Breast epithelium (tissue), 4 donors: Measurements from ENCODE around the gene SYAP1. TPM values are rescaled to one million over a fixed set of nuclear protein-coding genes. Genes with fewer than 3 reads are reported as not detected.
A peak's percentile ranks its signal among the peaks of the same experiment; 100 is the strongest.

Source experiments
- DNase-seq, 2 donors: peaks; one replicate each; pipeline ENCODE4 v3.0.0-alpha.2; 2019; ENCODE audit warnings: low spot score in 2 of 2
- H3K27ac ChIP-seq, 2 donors: fragments of 200-600 bp; sonication (generic) in 1 of 2; one replicate each; pipeline ENCODE4 v1.5.1; 2016 to 2019; ENCODE audit warnings: mild to moderate bottlenecking in 1 of 2
- H3K27me3 ChIP-seq, 2 donors: fragments of 200-600 bp; sonication (generic) in 1 of 2; one replicate each; pipeline versions ENCODE4 v1.5.1 to v1.6.0; 2017 to 2019; ENCODE audit warnings: control low read depth in 1 of 2, mild to moderate bottlenecking in 1 of 2
- H3K36me3 ChIP-seq: fragments of 200-600 bp; one replicate; pipeline ENCODE4 v1.5.1; 2019
- H3K4me1 ChIP-seq, 2 donors: fragments of 200-600 bp; sonication (generic); one replicate each; pipeline ENCODE4 v1.5.1; 2016 to 2019; ENCODE audit warnings: control low read depth in 1 of 2
- H3K4me3 ChIP-seq, 3 donors: fragments of 200-600 bp; sonication (generic); 1 replicate in 2 of 3; 2 replicates in 1 of 3; pipeline ENCODE4 v1.5.1; 2016 to 2019; ENCODE audit warnings: mild to moderate bottlenecking in 3 of 3, moderate library complexity in 2 of 3
- H3K9me3 ChIP-seq, 2 donors: fragments of 200-600 bp; sonication (generic) in 1 of 2; one replicate each; pipeline ENCODE4 v1.5.1; 2016 to 2019; ENCODE audit warnings: control low read depth in 1 of 2
- CTCF ChIP-seq, 3 donors: fragments of 450-650 bp; IDR thresholded peaks; one replicate each; pipeline ENCODE4 v1.5.1; 2016 to 2017; ENCODE audit warnings: antibody characterized with exemption in 3 of 3, mild to moderate bottlenecking in 3 of 3, moderate library complexity in 3 of 3
- POLR2A ChIP-seq: fragments of 450-650 bp; IDR thresholded peaks from one replicate; pipeline ENCODE4 v1.6.1; 2016; ENCODE audit warnings: antibody characterized with exemption, mild to moderate bottlenecking, moderate library complexity
- POLR2AphosphoS5 ChIP-seq, 3 donors: sonication (generic); formaldehyde crosslinking; IDR thresholded peaks; one replicate each; pipeline ENCODE4 v1.6.1; 2017; ENCODE audit warnings: antibody characterized with exemption in 3 of 3
- intact Hi-C: fragments of 100-400 bp; cut with DNase I; formaldehyde crosslinking; loops from one replicate; pipeline ENCODE4 v1.15.1; 2023; ENCODE audit warnings: low total_unique reads
- total RNA-seq, 3 donors: library from RNA; depleted of rRNA; stranded (reverse); fragments of >200 nt; gene quantifications; one replicate each; pipeline ENCODE4 v1.1.0, GENCODE V29; 2016

Gene SYAP1
- 10 to 100 TPM; 17.4 to 30.4 (median 26.2) TPM for total RNA-seq

- TF ChIP-seq POLR2A: peak; percentile 79
- no peak for TF ChIP-seq CTCF (IDR thresholded peaks at IDR 0.05)
- peak; percentile 82 to 97 (median 82) for TF ChIP-seq POLR2AphosphoS5 (IDR thresholded peaks at IDR 0.05)
- DNase-seq: peak; percentile 93 to 97
- H3K27ac ChIP-seq: peak within 1 kb of the TSS; percentile 92 to 98
- H3K9me3 ChIP-seq: no peaks in the 10 kb centered on the region
- no peaks in the 10 kb centered on the region for H3K4me1 ChIP-seq
- H3K4me3 ChIP-seq: peak within 1 kb of the TSS; percentile 64 to 99 (median 71)
- intact Hi-C loops: no loop called here
- H3K36me3 ChIP-seq: no peaks in the 10 kb centered on the region
- no peaks in the 10 kb centered on the region for H3K27me3 ChIP-seq
Observed at GRCh38 chrX:16719334-16720084, at the start of gene SYAP1. SYAP1 (plus strand) TSS chrX:16719612; CDS start chrX:16719725, 113 bp downstream.

- TF ChIP-seq CTCF (IDR thresholded peaks at IDR 0.05) (peak in 1 of 3 donors; percentile 22), POLR2A (no peak), POLR2AphosphoS5 (IDR thresholded peaks at IDR 0.05) (no peak)
- Histone ChIP-seq H3K36me3 (no peaks in the 10 kb centered on the region), H3K27me3 (peaks cover 0 to 13% of the 10 kb centered on the region in 2 donors), H3K4me1 (no peaks in the 10 kb centered on the region), H3K27ac (no peak overlapping the region), H3K4me3 (no peak overlapping the region), H3K9me3 (no peaks in the 10 kb centered on the region)
- DNase-seq: no peak
- intact Hi-C loops: no loop called here
Observed at GRCh38 chrX:16671005-16671404, 48.4 kb upstream of the SYAP1 start.

- peaks cover 0 to 9% of the 10 kb centered on the region in 2 donors for H3K27me3 ChIP-seq
- intact Hi-C loops: no loop called here
- no peak for TF ChIP-seq POLR2A
- no peak for TF ChIP-seq CTCF (IDR thresholded peaks at IDR 0.05)
- no peak for TF ChIP-seq POLR2AphosphoS5 (IDR thresholded peaks at IDR 0.05)
- H3K4me1 ChIP-seq: no peaks in the 10 kb centered on the region
- H3K36me3 ChIP-seq: no peaks in the 10 kb centered on the region
- no peak overlapping the region for H3K4me3 ChIP-seq
- H3K27ac ChIP-seq: no peak overlapping the region
- H3K9me3 ChIP-seq: no peaks in the 10 kb centered on the region
- no peak for DNase-seq
Observed at GRCh38 chrX:16678689-16679088, 40.7 kb upstream of the SYAP1 start.

- Histone ChIP-seq H3K9me3 (no peaks in the 10 kb centered on the region), H3K27me3 (peaks cover 0 to 25% of the 10 kb centered on the region in 2 donors), H3K4me1 (no peaks in the 10 kb centered on the region), H3K4me3 (no peak overlapping the region), H3K27ac (no peak overlapping the region), H3K36me3 (no peaks in the 10 kb centered on the region)
- DNase-seq: no peak
- intact Hi-C loops: no loop called here
- TF ChIP-seq CTCF (IDR thresholded peaks at IDR 0.05) (no peak), POLR2AphosphoS5 (IDR thresholded peaks at IDR 0.05) (no peak), POLR2A (no peak)
Observed at GRCh38 chrX:16683007-16683664, 36.3 kb upstream of the SYAP1 start.

- Histone ChIP-seq H3K9me3 (no peaks in the 10 kb centered on the region), H3K36me3 (no peaks in the 10 kb centered on the region), H3K4me1 (no peaks in the 10 kb centered on the region), H3K4me3 (no peak overlapping the region), H3K27me3 (peaks cover 0 to 24% of the 10 kb centered on the region in 2 donors), H3K27ac (no peak overlapping the region)
- intact Hi-C loops: no loop called here
- DNase-seq: no peak
- TF ChIP-seq POLR2AphosphoS5 (IDR thresholded peaks at IDR 0.05): no peak
- TF ChIP-seq POLR2A: no peak
- TF ChIP-seq CTCF (IDR thresholded peaks at IDR 0.05): no peak
Observed at GRCh38 chrX:16687514-16687913, 31.9 kb upstream of the SYAP1 start.
